ENCODE measurements around the gene SBF2.

Gene SBF2

DNA sequence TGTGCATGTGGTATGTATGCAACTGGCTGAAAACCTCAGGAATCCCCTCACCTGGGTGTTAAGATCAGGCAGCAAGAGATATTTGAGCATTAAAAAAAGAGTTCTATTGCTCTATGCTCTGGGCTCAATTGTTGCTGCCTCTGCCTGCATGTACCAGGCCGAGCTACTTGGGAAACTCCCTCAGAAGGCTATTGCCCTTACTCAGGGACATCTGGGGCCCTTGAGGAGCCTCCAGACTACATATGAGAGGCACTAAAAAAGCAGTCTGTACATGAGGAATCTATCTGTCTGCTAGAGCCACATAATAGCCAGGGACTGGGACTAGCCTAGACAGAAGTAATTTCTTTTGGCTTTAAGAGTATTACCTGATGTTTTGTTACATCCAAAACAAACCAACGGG lies 510.0 kb downstream of the SBF2 start:
- Histone ChIP-seq H3K36me3 (replicated peaks; ENCODE audit: low read depth, low read length) (peaks cover 11% of the 10 kb centered on the region), H3K27me3 (ENCODE audit: low read depth, low read length) (no peaks in the 10 kb centered on the region), H3K4me3 (ENCODE audit: low read length) (no peak overlapping the region), H3K79me2 (ENCODE audit: low read length) (no peaks in the 10 kb centered on the region), H3K4me2 (ENCODE audit: low read length) (no peak overlapping the region), H3K9ac (ENCODE audit: low read length) (no peak overlapping the region), H4K20me1 (ENCODE audit: insufficient read depth, low read length) (no peaks in the 10 kb centered on the region), H3K9me3 (ENCODE audit: insufficient read depth, low read length) (no peaks in the 10 kb centered on the region), H3K27ac (ENCODE audit: low read length) (no peak overlapping the region), H3K4me1 (ENCODE audit: low read length) (no peaks in the 10 kb centered on the region), H2AFZ (ENCODE audit: low read depth, low read length) (no peak overlapping the region)
- TF ChIP-seq EZH2phosphoT487 (IDR thresholded peaks at IDR 0.05; ENCODE audit: low read depth): no peak
- TF ChIP-seq, protein P1, sequence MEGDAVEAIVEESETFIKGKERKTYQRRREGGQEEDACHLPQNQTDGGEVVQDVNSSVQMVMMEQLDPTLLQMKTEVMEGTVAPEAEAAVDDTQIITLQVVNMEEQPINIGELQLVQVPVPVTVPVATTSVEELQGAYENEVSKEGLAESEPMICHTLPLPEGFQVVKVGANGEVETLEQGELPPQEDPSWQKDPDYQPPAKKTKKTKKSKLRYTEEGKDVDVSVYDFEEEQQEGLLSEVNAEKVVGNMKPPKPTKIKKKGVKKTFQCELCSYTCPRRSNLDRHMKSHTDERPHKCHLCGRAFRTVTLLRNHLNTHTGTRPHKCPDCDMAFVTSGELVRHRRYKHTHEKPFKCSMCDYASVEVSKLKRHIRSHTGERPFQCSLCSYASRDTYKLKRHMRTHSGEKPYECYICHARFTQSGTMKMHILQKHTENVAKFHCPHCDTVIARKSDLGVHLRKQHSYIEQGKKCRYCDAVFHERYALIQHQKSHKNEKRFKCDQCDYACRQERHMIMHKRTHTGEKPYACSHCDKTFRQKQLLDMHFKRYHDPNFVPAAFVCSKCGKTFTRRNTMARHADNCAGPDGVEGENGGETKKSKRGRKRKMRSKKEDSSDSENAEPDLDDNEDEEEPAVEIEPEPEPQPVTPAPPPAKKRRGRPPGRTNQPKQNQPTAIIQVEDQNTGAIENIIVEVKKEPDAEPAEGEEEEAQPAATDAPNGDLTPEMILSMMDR (IDR thresholded peaks at IDR 0.05; ENCODE audit: low read depth, low read length): no peak

GRCh38 chr11:9780929-9781328 lies 513.1 kb downstream of the SBF2 start:
- Histone ChIP-seq H3K27me3 (ENCODE audit: low read depth, low read length) (no peaks in the 10 kb centered on the region), H3K4me1 (ENCODE audit: low read length) (no peaks in the 10 kb centered on the region), H3K4me2 (ENCODE audit: low read length) (no peak overlapping the region), H4K20me1 (ENCODE audit: insufficient read depth, low read length) (no peaks in the 10 kb centered on the region; the same call in 1 of the 2 replicates), H3K27ac (ENCODE audit: low read length) (no peak overlapping the region), H3K9me3 (ENCODE audit: insufficient read depth, low read length) (no peaks in the 10 kb centered on the region), H2AFZ (ENCODE audit: low read depth, low read length) (no peak overlapping the region), H3K9ac (ENCODE audit: low read length) (no peak overlapping the region), H3K4me3 (ENCODE audit: low read length) (no peak overlapping the region), H3K79me2 (ENCODE audit: low read length) (peaks cover 6% of the 10 kb centered on the region; the same call in 1 of the 2 replicates), H3K36me3 (replicated peaks; ENCODE audit: low read depth, low read length) (peaks cover 11% of the 10 kb centered on the region)
- TF ChIP-seq EZH2phosphoT487 (IDR thresholded peaks at IDR 0.05; ENCODE audit: low read depth): no peak

GRCh38 chr11:9777525-9777924 lies 516.5 kb downstream of the SBF2 start:
- H3K4me1 ChIP-seq (ENCODE audit: low read length): no peaks in the 10 kb centered on the region
- TF ChIP-seq, protein P1 (IDR thresholded peaks at IDR 0.05; ENCODE audit: low read depth, low read length): no peak
- TF ChIP-seq EZH2phosphoT487 (IDR thresholded peaks at IDR 0.05; ENCODE audit: low read depth): no peak

GRCh38 chr11:9777066-9777465 lies 517.0 kb downstream of the SBF2 start:
- TF ChIP-seq EZH2phosphoT487 (IDR thresholded peaks at IDR 0.05; ENCODE audit: low read depth): no peak
- TF ChIP-seq, protein P1 (IDR thresholded peaks at IDR 0.05; ENCODE audit: low read depth, low read length): no peak
- Histone ChIP-seq H4K20me1 (ENCODE audit: insufficient read depth, low read length) (no peaks in the 10 kb centered on the region; the same call in 1 of the 2 replicates), H3K27me3 (ENCODE audit: low read depth, low read length) (no peaks in the 10 kb centered on the region), H3K27ac (ENCODE audit: low read length) (no peak overlapping the region), H3K4me1 (ENCODE audit: low read length) (no peaks in the 10 kb centered on the region), H3K79me2 (ENCODE audit: low read length) (peaks cover 6% of the 10 kb centered on the region; the same call in 1 of the 2 replicates), H3K36me3 (replicated peaks; ENCODE audit: low read depth, low read length) (peaks cover 6% of the 10 kb centered on the region), H3K4me2 (ENCODE audit: low read length) (no peak overlapping the region), H3K4me3 (ENCODE audit: low read length) (no peak overlapping the region), H3K9ac (ENCODE audit: low read length) (no peak overlapping the region), H2AFZ (ENCODE audit: low read depth, low read length) (no peak overlapping the region), H3K9me3 (ENCODE audit: insufficient read depth, low read length) (no peaks in the 10 kb centered on the region)

More at GRCh38 chr11:9777525-9777924, 516.5 kb downstream of the SBF2 start:
- no peak overlapping the region for H2AFZ ChIP-seq (ENCODE audit: low read depth, low read length)
- H3K79me2 ChIP-seq (ENCODE audit: low read length): peaks cover 6% of the 10 kb centered on the region; the same call in 1 of the 2 replicates
- H3K9ac ChIP-seq (ENCODE audit: low read length): no peak overlapping the region
- H3K4me3 ChIP-seq (ENCODE audit: low read length): no peak overlapping the region
- no peaks in the 10 kb centered on the region; the same call in 1 of the 2 replicates for H4K20me1 ChIP-seq (ENCODE audit: insufficient read depth, low read length)
- H3K4me2 ChIP-seq (ENCODE audit: low read length): no peak overlapping the region
- H3K27ac ChIP-seq (ENCODE audit: low read length): no peak overlapping the region
- no peaks in the 10 kb centered on the region for H3K27me3 ChIP-seq (ENCODE audit: low read depth, low read length)
- H3K36me3 ChIP-seq (replicated peaks; ENCODE audit: low read depth, low read length): peaks cover 6% of the 10 kb centered on the region
- no peaks in the 10 kb centered on the region for H3K9me3 ChIP-seq (ENCODE audit: insufficient read depth, low read length)
